Skeletal muscle tissue (tissue), 4 donors: ENCODE measurements around the gene RSBN1L. TPM values are rescaled to one million over a fixed set of nuclear protein-coding genes. Genes with fewer than 3 reads are reported as not detected.
"Not testable (repeated sequence)": the region's sequence is repeated elsewhere in the genome, so short reads cannot be mapped to it uniquely, and the experiment has no call there.

Source experiments
- H3K27ac ChIP-seq: one replicate; pipeline ENCODE4 v1.7.0; 2013; ENCODE audit warnings: mild to moderate bottlenecking, low read depth, low read length, inconsistent platforms
- H3K27me3 ChIP-seq, 3 donors: one replicate each; pipeline ENCODE4 v1.7.0; 2013; ENCODE audit warnings: low read length in 3 of 3; ENCODE audit not compliant: control insufficient read depth in 3 of 3, insufficient read depth in 3 of 3
- H3K36me3 ChIP-seq, 3 donors: one replicate each; pipeline ENCODE4 v1.7.0; 2013; ENCODE audit warnings: low read length in 3 of 3; ENCODE audit not compliant: control insufficient read depth in 3 of 3, insufficient read depth in 3 of 3
- H3K4me1 ChIP-seq, 3 donors: one replicate each; pipeline ENCODE4 v1.7.0; 2013; ENCODE audit warnings: low read length in 3 of 3, mild to moderate bottlenecking in 3 of 3; ENCODE audit not compliant: control insufficient read depth in 3 of 3, insufficient read depth in 3 of 3
- H3K4me3 ChIP-seq, 3 donors: one replicate each; pipeline ENCODE4 v1.7.0; 2013; ENCODE audit warnings: low read length in 3 of 3
- H3K9ac ChIP-seq, 3 donors: one replicate each; pipeline ENCODE4 v1.7.0; 2013; ENCODE audit warnings: low read length in 3 of 3, mild to moderate bottlenecking in 3 of 3, moderate library complexity in 2 of 3, low read depth in 1 of 3
- H3K9me3 ChIP-seq, 3 donors: one replicate each; pipeline ENCODE4 v1.7.0; 2013; ENCODE audit warnings: low read length in 3 of 3; ENCODE audit not compliant: control insufficient read depth in 3 of 3
- total RNA-seq: library from RNA; depleted of rRNA; stranded (reverse); fragments of >200 nt; gene quantifications from one replicate; pipeline ENCODE4 v1.2.3, GENCODE V29; 2014
- donor health status: Osteomylitis.

Gene RSBN1L
- total RNA-seq, 1 donor from 2014 or later = 24.0 TPM

DNA sequence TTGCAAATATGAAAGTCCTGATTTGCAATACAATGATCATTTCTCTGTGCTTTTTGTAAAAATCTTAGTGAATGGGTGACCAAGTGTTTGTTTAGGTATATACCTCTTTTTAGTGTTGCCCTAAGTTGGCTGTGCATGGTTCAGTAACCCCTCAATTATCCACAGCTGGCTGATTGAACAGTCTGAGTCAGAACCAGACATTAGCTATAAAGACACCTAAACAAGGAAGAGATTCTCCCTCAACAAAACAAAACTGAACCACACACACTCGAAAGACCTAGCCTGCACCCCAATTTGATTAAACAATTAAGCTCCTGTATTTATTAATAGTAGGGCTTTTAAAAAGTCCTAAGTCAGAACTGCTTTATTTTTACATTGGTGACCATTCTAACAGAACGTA, 2.8 kb downstream of the RSBN1L start:
- no peak overlapping the region for H3K4me3 ChIP-seq
- H3K27me3 ChIP-seq = no peaks in the 10 kb centered on the region
- no peak overlapping the region for H3K27ac ChIP-seq
- H3K9me3 ChIP-seq = no peaks in the 10 kb centered on the region
- peaks cover 0 to 4% (median 0%) of the 10 kb centered on the region in 3 donors for H3K36me3 ChIP-seq
- peaks cover 6 to 19% (median 18%) of the 10 kb centered on the region in 3 donors for H3K4me1 ChIP-seq
- H3K9ac ChIP-seq = peak overlapping the region in 1 of 3 donors; percentile 95

DNA sequence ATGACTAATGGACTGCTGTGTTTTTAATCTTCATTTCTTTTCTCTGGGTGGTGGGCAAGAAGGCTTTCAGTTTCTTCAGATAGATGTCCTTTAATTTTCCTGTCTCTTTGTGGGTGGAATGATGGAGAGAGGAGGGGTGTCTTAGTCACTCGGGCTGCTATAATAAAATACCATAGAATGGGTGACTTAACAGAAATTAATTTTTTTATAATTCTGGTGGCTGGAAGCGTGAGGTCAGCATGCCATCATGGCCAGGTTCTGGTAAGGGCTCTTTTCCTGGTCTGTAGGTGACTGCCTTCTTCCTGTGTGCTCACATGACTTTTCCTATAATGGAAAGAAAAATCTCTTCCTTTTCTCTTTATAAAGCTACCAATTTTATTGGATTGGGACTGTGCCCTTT, 6.3 kb downstream of the RSBN1L start:
- H3K9me3 ChIP-seq = no peaks in the 10 kb centered on the region
- H3K4me3 ChIP-seq = no peak overlapping the region
- H3K9ac ChIP-seq = no peak overlapping the region
- no peaks in the 10 kb centered on the region for H3K36me3 ChIP-seq
- H3K4me1 ChIP-seq = peaks cover 6 to 19% (median 14%) of the 10 kb centered on the region in 3 donors
- no peaks in the 10 kb centered on the region for H3K27me3 ChIP-seq
- no peak overlapping the region for H3K27ac ChIP-seq

DNA sequence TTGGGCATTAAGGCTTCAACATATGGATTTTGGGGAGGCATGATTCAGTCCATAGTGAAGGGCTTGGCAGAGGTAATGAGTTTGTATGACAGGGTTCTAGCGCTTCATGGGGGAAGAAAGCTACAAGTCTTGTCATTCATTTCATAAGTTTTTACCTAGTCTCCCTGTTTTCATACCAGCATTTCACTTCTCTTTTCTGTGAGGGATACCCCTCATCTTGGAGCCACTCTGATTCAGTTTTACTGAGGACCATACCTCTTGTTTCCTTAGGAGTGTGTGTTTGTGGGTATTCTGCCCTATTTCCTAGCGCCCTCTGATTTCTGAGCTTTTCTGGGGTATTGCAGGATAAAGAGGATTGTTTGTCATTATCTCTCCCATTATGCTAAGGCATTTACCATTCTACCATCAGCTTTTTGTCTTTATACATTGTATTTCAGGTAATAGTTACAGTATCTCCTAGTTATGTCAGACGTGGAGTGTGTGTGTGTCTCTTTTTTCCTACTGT, 6.8 kb downstream of the RSBN1L start:
- H3K27ac ChIP-seq = no peak overlapping the region
- H3K4me3 ChIP-seq = no peak overlapping the region
- no peak overlapping the region for H3K9ac ChIP-seq
- peaks cover 6 to 16% (median 12%) of the 10 kb centered on the region in 3 donors for H3K4me1 ChIP-seq
- H3K9me3 ChIP-seq = no peaks in the 10 kb centered on the region
- no peaks in the 10 kb centered on the region for H3K36me3 ChIP-seq
- H3K27me3 ChIP-seq = no peaks in the 10 kb centered on the region

DNA sequence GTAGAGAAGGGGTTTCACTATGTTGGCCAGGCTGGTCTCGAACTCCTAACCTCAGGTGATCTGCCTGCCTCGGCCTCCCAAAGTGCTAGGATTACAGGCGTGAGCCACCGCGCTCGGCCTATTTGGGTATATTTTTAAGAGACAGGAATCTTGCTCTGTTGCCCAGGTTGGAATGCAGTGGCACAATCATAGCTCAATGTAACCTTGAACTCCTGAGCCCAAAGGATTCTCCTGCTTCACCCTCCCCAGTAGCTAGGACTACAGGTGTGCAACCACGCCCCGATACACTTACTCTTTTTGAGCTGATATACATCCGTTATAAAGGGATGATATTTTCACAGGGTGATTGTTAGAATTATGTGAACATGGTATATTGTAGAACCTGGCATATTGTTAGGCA, 7.4 kb downstream of the RSBN1L start:
- not testable (repeated sequence) for H3K9ac ChIP-seq, H3K27ac ChIP-seq, H3K4me3 ChIP-seq, H3K9me3 ChIP-seq, H3K36me3 ChIP-seq, H3K27me3 ChIP-seq
- H3K4me1 ChIP-seq = peaks cover 6 to 11% (median 7%) of the 10 kb centered on the region in 3 donors

DNA sequence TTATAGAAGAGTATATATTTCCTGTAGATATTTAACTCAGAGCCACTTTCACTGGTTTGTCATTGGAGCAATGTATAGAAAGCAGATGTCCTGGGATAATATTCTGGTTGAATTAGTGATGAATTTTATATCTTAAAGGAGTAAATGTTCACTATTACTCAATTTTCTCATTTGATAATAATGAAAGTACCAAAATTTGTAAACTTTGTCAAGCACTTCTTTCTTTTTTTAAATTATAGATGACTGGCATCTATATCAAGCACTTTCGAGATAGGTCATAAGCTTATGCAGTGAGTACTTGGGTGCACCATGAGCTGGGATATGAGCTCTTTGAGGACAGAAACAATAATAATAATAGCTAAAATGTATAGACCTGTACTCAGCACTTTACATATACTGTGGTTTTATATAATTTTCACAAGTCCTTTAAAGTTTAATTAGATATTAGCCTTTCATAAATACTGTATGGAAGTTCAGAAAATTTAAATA, 11.3 kb downstream of the RSBN1L start:
- Histone ChIP-seq H3K9me3 (no peaks in the 10 kb centered on the region), H3K27me3 (no peaks in the 10 kb centered on the region), H3K4me1 (peaks cover 0 to 6% (median 4%) of the 10 kb centered on the region in 3 donors), H3K27ac (no peak overlapping the region), H3K9ac (no peak overlapping the region), H3K4me3 (no peak overlapping the region), H3K36me3 (peaks cover 0 to 3% (median 0%) of the 10 kb centered on the region in 3 donors)

DNA sequence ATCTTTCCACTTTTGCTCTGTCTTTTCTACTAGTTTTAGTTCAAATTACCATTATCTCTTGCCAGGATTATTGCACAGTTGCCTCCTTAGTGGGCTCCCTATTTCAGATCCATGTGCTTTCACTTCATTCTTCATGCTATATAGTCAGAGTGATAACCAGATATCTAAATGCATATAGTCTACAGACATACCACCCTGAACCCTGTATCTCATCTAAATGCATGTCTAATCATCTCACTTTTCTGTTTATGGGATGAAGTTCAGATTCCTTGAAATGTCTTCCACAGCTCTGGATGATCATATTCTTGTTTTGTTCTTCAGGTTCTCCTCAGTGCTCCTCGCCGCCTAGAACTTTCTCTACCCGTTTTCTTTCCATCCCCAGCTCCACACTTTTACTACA, 13.8 kb downstream of the RSBN1L start:
- Histone ChIP-seq H3K4me3 (no peak overlapping the region), H3K27me3 (no peaks in the 10 kb centered on the region), H3K9ac (no peak overlapping the region), H3K27ac (no peak overlapping the region), H3K9me3 (no peaks in the 10 kb centered on the region), H3K36me3 (peaks cover 0 to 3% (median 0%) of the 10 kb centered on the region in 3 donors), H3K4me1 (peaks cover 0 to 6% (median 4%) of the 10 kb centered on the region in 3 donors)

DNA sequence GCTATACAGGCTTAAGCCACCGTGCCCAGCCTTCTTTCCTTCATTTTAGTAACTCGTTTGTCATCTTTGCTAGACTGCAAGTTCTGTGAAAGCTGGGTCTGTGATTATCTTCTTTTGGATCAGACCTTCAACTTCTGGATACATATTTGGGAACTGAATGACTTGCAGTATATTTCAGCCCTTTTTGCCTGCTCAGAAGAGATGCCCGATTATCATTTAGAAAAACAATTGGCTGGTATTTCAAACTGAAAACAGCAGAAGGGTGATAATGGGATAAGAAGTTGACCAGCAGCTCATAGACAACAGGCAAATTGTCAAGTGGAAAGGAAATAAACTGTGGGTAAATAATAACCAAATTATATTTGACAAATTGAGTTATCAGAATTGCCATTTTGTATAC, 14.6 kb downstream of the RSBN1L start:
- Histone ChIP-seq H3K9me3 (no peaks in the 10 kb centered on the region), H3K27me3 (no peaks in the 10 kb centered on the region), H3K9ac (no peak overlapping the region), H3K4me3 (no peak overlapping the region), H3K36me3 (peaks cover 0 to 3% (median 0%) of the 10 kb centered on the region in 3 donors), H3K27ac (no peak overlapping the region), H3K4me1 (peaks cover 0 to 6% (median 4%) of the 10 kb centered on the region in 3 donors)

DNA sequence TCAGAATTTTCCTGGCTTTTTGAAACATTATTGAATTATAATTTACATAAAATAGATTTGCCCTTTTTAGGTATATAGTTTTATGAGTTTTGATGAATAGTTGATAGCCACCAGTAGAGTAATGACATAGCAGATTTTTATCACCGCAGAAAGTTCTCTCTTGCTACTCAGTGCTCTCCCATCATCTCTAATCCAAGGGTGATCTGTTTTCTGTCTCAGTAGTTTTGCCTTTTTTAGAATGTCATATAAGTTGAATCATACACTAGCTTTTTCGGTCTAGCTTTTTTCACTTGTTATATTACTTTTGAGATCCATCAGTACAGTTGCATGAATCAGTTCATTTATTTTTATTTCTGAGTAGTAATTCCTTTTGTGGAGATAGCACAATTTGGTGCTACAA, 17.9 kb downstream of the RSBN1L start:
- H3K27me3 ChIP-seq = no peaks in the 10 kb centered on the region
- H3K27ac ChIP-seq = no peak overlapping the region
- H3K9me3 ChIP-seq = no peaks in the 10 kb centered on the region
- no peaks in the 10 kb centered on the region for H3K4me1 ChIP-seq
- no peak overlapping the region for H3K4me3 ChIP-seq
- no peak overlapping the region for H3K9ac ChIP-seq
- H3K36me3 ChIP-seq = peaks cover 0 to 6% (median 0%) of the 10 kb centered on the region in 3 donors

DNA sequence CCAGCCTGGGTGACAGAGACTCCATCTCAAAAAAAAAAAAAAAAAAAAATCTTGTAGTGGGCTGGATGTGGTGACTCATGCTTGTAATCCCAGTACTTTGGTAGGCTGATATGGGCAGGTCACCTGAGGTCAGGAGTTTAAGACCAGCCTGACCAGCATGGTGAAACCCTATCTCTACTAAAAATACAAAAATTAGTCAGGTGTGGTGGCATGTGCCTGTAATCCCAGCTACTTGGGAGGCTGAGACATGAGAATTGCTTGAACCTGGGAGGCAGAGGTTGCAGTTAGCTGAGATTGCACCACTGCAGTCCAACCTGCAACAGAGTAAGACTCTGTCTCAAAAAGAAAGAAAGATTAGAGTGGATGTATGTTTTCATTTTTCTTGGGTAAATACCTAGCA, 18.7 kb downstream of the RSBN1L start:
- not testable (repeated sequence) for H3K9ac ChIP-seq, H3K4me3 ChIP-seq, H3K9me3 ChIP-seq, H3K36me3 ChIP-seq, H3K27me3 ChIP-seq, H3K27ac ChIP-seq, H3K4me1 ChIP-seq

DNA sequence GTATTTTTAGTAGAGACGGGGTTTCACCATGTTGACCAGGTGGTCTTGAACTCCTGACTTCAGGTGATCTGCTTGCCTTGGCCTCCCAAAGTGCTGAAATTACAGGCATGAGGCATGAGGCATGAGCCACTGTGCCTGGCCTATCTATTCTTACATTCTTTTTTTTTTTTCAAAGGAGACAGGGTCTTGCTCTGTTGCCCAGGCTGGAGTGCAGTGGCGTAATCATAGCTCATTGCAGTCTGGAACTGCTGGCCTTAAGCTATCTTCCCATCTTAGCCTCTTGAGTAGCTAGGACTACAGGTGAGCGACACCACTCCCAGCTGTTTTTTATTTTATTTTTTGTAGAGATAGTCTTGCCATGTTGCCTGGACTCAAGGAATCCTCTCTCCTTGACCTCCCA, 20.5 kb downstream of the RSBN1L start:
- peaks cover 5 to 10% (median 6%) of the 10 kb centered on the region in 3 donors for H3K4me1 ChIP-seq
- H3K27ac ChIP-seq = no peak overlapping the region
- no peak overlapping the region for H3K9ac ChIP-seq
- no peaks in the 10 kb centered on the region for H3K9me3 ChIP-seq
- H3K27me3 ChIP-seq = no peaks in the 10 kb centered on the region
- H3K4me3 ChIP-seq = no peak overlapping the region
- peaks cover 0 to 3% (median 0%) of the 10 kb centered on the region in 3 donors for H3K36me3 ChIP-seq
